Endometrium (tissue), 2 donors: ENCODE results near the gene MB.
A peak's percentile ranks its signal among the peaks of the same experiment; 100 is the strongest.
"Not testable (repeated sequence)": the region's sequence is repeated elsewhere in the genome, so short reads cannot be mapped to it uniquely, and the experiment has no call there.

Experiments
- FAIRE-seq: peaks from 2 replicates; lab custom pipeline; 2012; peaks lifted over from hg19 to GRCh38; lab: Jason Lieb, UNC
- donor health status: control.
- donor health status: control.

Gene MB

GRCh38 chr22:35637254-35637653 is 20.1 kb upstream of the MB start:
- no peak for FAIRE-seq

- FAIRE-seq = no peak
Measured at GRCh38 chr22:35634943-35635540, 17.9 kb upstream of the MB start.

GRCh38 chr22:35634015-35634414 is 16.9 kb upstream of the MB start:
- no peak for FAIRE-seq

- no peak for FAIRE-seq
Measured at GRCh38 chr22:35633520-35633919, 16.4 kb upstream of the MB start.

GRCh38 chr22:35632935-35633334 is 15.8 kb upstream of the MB start:
- no peak for FAIRE-seq

- no peak for FAIRE-seq
Measured at GRCh38 chr22:35631597-35631996, 14.5 kb upstream of the MB start.

- no peak for FAIRE-seq
Measured at GRCh38 chr22:35630891-35631290, 13.8 kb upstream of the MB start.

GRCh38 chr22:35630387-35630793 is 13.3 kb upstream of the MB start:
- FAIRE-seq = no peak

GRCh38 chr22:35629406-35630216 is 12.5 kb upstream of the MB start:
- peak; percentile 63 for FAIRE-seq

GRCh38 chr22:35628732-35629131 is 11.6 kb upstream of the MB start:
- FAIRE-seq = no peak

GRCh38 chr22:35627267-35628041 is 10.3 kb upstream of the MB start:
- peak; percentile 95 for FAIRE-seq

GRCh38 chr22:35625763-35626432 is 8.8 kb upstream of the MB start:
- no peak for FAIRE-seq

- no peak for FAIRE-seq
Measured at GRCh38 chr22:35624547-35624946, 7.4 kb upstream of the MB start.

- FAIRE-seq = not testable (repeated sequence)
Measured at GRCh38 chr22:35623885-35624284, 6.8 kb upstream of the MB start.

- no peak for FAIRE-seq
Measured at GRCh38 chr22:35622191-35622913, 5.2 kb upstream of the MB start.

GRCh38 chr22:35621451-35621850 is 4.3 kb upstream of the MB start:
- FAIRE-seq = no peak

- no peak for FAIRE-seq
Measured at GRCh38 chr22:35620624-35621251, 3.6 kb upstream of the MB start.

- FAIRE-seq = no peak
Measured at GRCh38 chr22:35619336-35620094, 2.4 kb upstream of the MB start.

- FAIRE-seq = no peak
Measured at GRCh38 chr22:35618427-35619223, 1.5 kb upstream of the MB start.

GRCh38 chr22:35616043-35616442 is 1.1 kb downstream of the MB start:
- no peak for FAIRE-seq
